Brain microvascular endothelial cell (primary cell): Measurements from ENCODE around the gene B3GALNT1.

ENCODE experiments used
- DNase-seq: peaks from one replicate; pipeline ENCODE4 v3.0.0-alpha.2; 2020
- H3K27ac ChIP-seq: fragments of 250-450 bp; sonication (Bioruptor Pico); 2 replicates; pipeline ENCODE4 v1.5.1; 2020; ENCODE audit warnings: mild to moderate bottlenecking, moderate library complexity
- H3K27me3 ChIP-seq: fragments of 250-450 bp; sonication (Bioruptor Pico); replicated peaks from 2 replicates; pipeline ENCODE4 v1.5.1; 2020; ENCODE audit warnings: mild to moderate bottlenecking
- H3K36me3 ChIP-seq: fragments of 250-450 bp; sonication (Bioruptor Pico); replicated peaks from 2 replicates; pipeline ENCODE4 v1.5.1; 2020; ENCODE audit warnings: mild to moderate bottlenecking
- H3K4me3 ChIP-seq: 2 replicates; pipeline ENCODE4 v1.5.1; 2011; ENCODE audit warnings: low read depth, mild to moderate bottlenecking, control low read depth, low read length, moderate library complexity
- CTCF ChIP-seq: IDR thresholded peaks from 2 replicates; pipeline ENCODE4 v1.5.1; 2011; ENCODE audit warnings: low read depth, mild to moderate bottlenecking, moderate library complexity, low read length, control low read depth, inconsistent platforms; ENCODE audit errors: missing control alignments
- in situ Hi-C: cut with HindIII; loops from 2 replicates; pipeline ENCODE4 v1.10.0; 2017; ENCODE audit warnings: low sequenced_read_pairs, low pct_ligation_motif_present

Gene B3GALNT1

GRCh38 chr3:161072751-161073150 is 32.4 kb downstream of the B3GALNT1 start:
- Histone ChIP-seq H3K4me3 (no peak overlapping the region), H3K27ac (no peak overlapping the region), H3K27me3 (no peaks in the 10 kb centered on the region), H3K36me3 (no peaks in the 10 kb centered on the region)
- in situ Hi-C loops, result no loop called here
- TF ChIP-seq CTCF, result no peak
- DNase-seq, result no peak

GRCh38 chr3:161072211-161072621 is 32.9 kb downstream of the B3GALNT1 start:
- Histone ChIP-seq H3K4me3 (no peak overlapping the region), H3K27ac (no peak overlapping the region), H3K27me3 (no peaks in the 10 kb centered on the region), H3K36me3 (no peaks in the 10 kb centered on the region)
- in situ Hi-C loops, result no loop called here
- DNase-seq, result no peak
- TF ChIP-seq CTCF, result no peak

- no peak overlapping the region for H3K4me3 ChIP-seq
- TF ChIP-seq CTCF, result no peak
- in situ Hi-C loops, result no loop called here
- no peaks in the 10 kb centered on the region for H3K36me3 ChIP-seq
- H3K27ac ChIP-seq, result no peak overlapping the region
- no peaks in the 10 kb centered on the region for H3K27me3 ChIP-seq
- DNase-seq, result no peak
These were observed 34.0 kb downstream of the B3GALNT1 start for GRCh38 chr3:161070980-161071663.

GRCh38 chr3:161070252-161070930 is 34.8 kb downstream of the B3GALNT1 start:
- no peaks in the 10 kb centered on the region for H3K27me3 ChIP-seq
- H3K27ac ChIP-seq, result no peak overlapping the region
- in situ Hi-C loops, result no loop called here
- H3K4me3 ChIP-seq, result no peak overlapping the region
- H3K36me3 ChIP-seq, result no peaks in the 10 kb centered on the region
- TF ChIP-seq CTCF, result no peak
- DNase-seq, result no peak

- in situ Hi-C loops, result no loop called here
- H3K27ac ChIP-seq, result peak overlapping the region; percentile 24
- peak; percentile 50 for DNase-seq
- H3K4me3 ChIP-seq, result no peak overlapping the region
- no peak for TF ChIP-seq CTCF
- no peaks in the 10 kb centered on the region for H3K36me3 ChIP-seq
- H3K27me3 ChIP-seq, result no peaks in the 10 kb centered on the region
These were observed 35.5 kb downstream of the B3GALNT1 start for GRCh38 chr3:161069511-161070251.
